Measurements from ENCODE around the gene RPL13A.
"Not testable (repeated sequence)": the region's sequence is repeated elsewhere in the genome, so short reads cannot be mapped to it uniquely, and the experiment has no call there.

Gene RPL13A

DNA sequence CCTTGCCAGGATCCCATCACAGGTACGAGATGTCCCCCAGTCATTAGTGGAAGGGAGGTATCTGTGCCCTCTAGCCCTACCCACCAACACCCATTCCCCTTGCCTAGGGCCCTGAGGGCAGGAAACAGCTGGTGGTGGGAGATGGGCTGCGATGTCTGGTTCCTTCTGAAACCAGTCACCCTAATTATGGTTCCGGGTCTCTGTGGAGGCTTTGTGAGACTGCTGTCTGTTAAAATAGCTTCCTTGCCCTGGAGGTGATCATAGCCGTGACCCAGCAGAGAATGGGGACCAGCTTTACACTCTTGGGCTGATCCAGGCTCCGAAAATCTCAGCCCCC lies 28.9 kb upstream of the RPL13A start:
- DNase-seq, result no peak

DNA sequence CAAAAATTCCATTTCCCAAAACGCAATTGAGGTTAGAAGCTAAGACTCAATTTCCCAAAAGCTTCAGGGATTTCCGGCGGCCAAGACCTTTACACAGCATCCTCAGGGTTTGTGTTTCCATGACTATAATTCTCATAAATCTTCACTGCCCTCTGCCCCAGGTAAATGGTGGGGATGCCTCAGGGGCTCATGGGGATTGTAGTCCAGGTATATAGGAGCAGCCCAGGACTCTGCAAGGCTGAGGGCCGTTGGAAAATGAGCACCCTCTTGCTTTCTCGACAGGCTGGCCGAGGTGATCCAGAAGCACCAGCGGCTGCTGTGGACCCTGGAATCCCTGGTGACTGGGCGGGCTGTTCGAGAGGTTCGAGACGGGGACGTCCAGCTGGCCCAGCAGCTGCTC lies 28.0 kb upstream of the RPL13A start:
- no peak for DNase-seq

DNA sequence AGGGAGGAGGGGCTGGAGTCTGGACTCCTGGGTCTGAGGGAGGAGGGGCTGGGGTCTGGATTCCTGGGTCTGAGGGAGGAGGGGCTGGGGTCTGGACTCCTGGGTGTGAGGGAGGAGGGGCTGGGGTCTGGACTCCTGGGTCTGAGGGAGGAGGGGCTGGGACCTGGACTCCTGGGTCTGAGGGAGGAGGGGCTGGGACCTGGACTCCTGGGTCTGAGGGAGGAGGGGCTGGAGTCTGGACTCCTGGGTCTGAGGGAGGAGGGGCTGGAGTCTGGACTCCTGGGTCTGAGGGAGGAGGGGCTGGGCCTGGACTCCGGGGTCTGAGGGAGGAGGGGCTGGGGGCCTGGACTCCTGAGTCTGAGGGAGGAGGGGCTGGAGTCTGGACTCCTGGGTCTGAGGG lies 26.3 kb upstream of the RPL13A start:
- not testable (repeated sequence) for DNase-seq

DNA sequence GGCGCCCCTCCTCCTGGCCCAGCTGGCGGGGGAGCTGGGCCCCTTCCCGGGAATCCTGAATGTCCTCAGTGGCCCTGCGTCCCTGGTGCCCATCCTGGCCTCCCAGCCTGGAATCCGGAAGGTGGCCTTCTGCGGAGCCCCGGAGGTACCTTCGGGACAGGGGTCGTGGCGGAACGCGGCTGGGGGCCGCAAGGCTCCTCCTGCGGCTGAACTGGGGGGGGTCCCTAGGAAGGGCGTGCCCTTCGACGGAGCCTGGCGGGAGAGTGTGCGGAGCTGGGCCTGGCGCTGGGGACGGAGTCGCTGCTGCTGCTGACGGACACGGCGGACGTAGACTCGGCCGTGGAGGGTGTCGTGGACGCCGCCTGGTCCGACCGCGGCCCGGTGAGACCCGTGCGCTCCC lies 25.8 kb upstream of the RPL13A start:
- DNase-seq, result no peak

DNA sequence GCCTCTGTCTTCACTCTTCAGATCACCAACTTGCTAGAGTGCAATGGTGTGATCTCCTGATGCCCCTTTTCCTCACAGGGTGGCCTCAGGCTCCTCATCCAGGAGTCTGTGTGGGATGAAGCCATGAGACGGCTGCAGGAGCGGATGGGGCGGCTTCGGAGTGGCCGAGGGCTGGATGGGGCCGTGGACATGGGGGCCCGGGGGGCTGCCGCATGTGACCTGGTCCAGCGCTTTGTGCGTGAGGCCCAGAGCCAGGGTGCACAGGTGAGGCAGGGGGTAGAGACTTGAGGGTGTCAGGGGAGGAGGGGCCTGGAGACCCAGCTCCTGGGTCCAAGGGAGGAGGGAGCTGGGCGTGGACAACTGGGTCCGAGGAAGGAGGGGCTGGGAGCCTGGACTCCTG lies 24.9 kb upstream of the RPL13A start:
- DNase-seq, result no peak

DNA sequence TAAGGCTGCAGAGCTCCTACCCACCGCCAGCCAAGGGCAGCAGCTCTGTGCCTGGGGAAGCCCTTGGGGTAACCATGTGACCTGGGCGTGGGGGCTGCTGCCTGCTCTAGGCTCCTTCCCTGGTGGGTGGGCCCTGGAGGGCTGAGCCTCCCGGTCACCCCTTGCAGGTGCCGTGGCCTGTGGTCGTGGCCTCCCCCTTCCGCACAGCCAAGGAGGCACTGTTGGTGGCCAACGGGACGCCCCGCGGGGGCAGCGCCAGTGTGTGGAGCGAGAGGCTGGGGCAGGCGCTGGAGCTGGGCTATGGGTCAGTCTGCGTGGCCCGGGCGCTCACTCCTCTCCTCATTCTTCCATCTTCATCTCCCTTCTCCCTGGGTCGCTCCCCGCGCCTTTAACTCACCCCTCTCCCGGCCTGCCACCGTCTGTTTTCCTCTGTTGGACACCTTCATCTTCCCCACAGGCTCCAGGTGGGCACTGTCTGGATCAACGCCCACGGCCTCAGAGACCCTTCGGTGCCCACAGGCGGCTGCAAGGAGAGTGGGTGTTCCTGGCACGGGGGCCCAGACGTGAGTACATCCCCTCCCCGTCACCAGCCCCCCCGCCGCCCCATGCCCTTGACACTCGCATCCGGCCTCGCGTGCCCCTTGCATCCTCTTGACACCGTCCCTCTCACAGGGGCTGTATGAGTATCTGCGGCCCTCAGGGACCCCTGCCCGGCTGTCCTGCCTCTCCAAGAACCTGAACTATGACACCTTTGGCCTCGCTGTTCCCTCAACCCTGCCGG lies 23.3 kb upstream of the RPL13A start:
- no peak for DNase-seq

DNA sequence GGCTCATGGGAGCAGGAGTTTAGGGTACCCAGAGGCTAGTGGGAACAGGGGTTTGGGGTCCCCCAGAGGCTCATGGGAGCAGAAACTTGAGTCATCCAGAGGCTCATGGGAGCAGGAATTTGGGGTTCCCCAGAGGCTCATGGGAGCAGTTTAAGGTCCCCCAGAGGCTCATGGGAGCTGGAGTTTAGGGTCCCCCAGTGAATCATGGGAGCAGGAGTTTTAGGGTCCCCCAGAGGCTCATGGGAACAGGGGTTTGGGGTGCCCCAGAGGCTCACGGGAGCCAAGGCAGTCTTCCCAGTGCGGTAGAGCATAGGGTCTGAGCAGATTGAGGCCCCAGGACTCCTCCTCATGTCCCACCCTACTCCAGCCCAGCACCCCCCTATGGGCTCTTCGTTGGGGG lies 22.0 kb upstream of the RPL13A start:
- DNase-seq, result no peak

DNA sequence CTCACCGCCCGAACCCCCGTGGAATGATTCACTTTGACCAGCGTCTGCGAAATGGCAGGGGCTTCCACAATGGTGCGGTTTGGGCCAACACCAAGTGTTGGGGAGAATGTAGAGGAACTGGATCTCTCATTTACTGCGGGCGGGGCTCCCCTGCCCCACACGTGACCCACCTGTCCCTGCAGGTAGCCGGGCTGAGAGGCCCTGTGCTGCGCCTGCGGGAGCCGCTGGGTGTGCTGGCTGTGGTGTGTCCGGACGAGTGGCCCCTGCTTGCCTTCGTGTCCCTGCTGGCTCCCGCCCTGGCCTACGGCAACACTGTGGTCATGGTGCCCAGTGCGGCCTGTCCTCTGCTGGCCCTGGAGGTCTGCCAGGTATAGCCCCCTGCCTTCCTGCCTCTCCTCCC lies 19.2 kb upstream of the RPL13A start:
- DNase-seq, result no peak

DNA sequence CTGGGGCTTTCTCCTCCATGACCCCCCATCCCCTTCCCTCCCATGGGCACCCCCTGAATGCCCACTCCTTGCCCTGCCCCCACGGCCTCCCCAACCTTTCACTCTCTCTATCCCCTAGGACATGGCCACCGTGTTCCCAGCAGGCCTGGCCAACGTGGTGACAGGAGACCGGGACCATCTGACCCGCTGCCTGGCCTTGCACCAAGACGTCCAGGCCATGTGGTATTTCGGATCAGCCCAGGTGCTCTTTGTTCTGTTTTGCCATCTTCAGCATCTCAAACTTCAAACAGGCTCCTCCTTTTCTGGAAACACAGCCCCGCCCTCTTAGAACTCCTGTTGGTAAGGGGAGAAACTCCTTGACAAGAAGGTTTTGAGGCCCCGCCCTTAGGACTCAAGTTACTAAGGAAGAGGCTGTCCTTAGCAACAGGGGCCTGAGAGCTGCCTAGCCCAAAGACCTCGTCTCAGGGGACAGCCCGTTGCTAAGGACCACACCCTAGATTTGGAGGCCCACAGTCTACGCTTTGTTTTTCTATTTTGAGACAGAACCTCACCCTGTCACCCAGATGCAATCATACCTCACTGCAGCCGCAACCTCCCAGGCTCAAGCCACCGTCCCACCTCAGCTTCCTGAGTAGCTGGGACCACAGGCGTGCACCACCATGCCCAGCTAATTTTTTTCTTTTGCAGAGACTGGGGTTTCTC lies 18.5 kb upstream of the RPL13A start:
- peak; percentile 98 for DNase-seq

DNA sequence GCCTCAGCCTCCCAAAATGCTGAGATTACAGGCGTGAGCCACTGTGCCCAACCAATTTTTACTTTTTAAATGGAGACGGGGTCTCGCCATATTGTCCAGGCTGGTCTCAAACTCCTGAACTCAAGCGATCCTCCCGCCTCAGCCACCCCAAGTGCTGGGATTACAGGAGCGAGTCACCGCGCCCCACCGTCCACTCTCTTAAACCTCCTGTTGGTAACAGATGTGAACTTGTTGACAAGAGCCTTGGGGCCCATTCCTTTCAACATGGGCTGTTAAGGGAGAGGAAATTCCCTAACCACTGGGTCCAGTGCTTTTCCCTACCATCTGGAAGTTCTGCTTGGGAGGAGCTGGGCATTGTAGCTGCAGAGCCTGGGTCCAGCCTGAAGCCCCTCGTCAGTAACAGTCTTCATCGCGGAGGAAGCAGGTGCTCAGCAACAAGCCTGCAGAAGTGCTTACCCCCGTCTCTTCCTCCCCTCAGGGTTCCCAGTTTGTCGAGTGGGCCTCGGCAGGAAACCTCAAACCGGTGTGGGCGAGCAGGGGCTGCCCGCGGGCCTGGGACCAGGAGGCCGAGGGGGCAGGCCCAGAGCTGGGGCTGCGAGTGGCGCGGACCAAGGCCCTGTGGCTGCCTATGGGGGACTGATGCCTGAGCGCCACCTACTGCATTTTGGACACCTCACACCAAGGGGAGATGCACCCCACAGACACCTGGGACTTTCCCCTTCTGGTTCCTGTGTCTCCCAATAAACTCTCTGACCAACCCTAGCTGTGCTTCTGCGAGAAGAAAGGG lies 17.4 kb upstream of the RPL13A start:
- DNase-seq, result peak; percentile 93 to 94

DNA sequence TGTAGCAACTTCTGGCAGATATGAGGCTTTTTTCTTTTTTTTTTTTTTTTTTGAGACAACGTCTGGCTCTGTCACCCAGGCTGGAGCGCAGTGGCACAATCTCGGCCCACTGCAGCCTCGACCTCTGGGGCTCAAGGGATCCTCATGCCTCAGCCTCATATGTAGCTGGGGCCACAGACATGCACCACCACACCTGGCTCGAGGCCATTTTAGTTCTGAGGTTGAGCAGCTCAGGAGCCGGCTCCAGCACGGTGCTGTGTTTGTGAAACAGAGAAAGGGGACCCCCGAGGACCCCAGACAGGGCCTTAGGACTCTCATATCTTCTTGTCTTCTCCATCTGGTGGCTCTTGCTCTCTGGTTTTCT lies 16.8 kb upstream of the RPL13A start:
- DNase-seq, result no peak

DNA sequence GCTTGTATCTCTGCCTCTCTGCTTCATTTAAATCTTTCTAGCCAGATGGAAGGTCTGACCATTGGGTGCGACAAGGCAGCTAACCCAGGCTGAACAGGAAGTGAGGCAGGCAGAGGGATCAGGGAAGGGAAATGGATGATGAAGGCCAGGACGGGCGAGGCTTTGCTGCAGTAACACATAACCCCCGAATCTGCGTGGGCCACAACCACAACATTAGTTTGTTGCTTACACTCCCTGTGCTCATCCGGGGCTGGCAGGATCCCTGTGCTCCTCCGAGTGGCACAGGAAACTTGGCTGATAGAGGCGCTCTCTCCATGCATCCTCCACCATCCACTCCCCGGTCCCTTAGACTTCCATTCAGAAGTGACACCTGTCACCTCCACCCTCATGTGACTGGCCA lies 14.5 kb upstream of the RPL13A start:
- DNase-seq, result no peak

DNA sequence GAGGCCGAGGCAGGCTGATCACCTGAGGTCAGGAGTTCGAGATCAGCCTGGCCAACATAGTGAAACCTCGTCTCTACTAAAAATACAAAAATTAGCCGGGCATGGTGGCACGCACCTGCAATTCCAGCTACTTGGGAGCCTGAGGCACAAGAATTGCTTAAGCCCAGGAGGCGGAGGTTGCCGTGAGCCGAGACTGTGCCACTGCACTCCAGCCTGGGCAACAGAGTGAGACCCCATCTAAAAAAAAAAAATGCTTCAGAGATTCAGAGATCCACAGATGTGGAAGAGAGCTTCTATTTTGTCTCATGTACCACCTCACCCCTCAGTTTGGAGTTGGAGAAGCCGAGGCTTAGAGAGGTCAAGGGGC lies 13.9 kb upstream of the RPL13A start:
- DNase-seq, result not testable (repeated sequence)

DNA sequence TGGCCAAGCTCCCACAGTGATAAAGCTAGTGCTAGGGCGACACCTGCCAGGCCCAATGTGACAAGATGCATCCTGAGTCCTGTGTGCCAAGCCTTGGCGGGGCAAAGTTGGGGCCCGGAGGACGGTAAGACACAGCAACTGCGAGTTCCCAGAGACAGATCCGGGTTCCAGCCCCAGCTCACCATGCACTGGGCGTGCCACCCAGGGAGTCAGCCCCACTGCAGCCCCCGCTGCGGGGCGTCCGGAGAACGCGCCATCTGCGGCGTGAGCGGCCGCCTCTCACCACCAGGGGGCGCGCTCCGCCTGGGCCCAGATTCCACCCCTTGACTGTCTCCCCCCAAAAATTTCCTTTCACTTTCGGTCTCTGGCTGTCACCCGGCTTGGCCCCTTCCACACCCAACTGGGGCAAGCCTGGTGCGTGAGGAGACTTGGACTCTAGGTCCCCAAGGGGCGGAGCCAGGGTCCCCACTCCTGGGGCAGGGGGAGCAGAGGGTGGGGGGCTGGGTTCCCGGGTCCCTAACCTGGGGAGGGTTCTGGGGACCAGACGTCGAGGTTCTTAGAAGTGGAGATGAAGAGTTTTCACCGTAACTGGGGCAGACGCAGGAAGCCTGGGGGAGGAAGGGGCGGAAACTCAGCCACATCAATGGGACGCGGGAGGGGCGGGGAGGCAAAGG lies 13.4 kb upstream of the RPL13A start, which contains the start of gene FLT3LG:
TSS of gene FLT3LG (plus strand) at position 348 of the 674 bp plus-strand sequence. CDS start 425 bp downstream, outside the sequence.
- DNase-seq, result peak; percentile 95 to 96

DNA sequence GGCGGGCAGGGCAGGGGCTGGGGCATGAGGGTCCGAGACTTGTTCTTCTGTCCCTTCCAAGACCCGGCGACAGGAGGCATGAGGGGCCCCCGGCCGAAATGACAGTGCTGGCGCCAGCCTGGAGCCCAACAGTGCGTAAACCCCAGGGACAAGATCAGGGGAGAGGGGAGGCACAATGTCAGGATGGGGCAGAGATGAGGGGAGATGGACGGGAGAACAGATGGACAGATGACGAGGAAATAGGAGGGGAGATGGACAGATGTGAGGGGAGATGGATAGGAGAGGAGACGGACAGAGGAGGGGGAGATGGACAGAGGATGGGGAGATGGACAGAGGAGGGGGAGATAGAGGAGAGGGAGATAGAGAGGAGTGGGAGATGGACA lies 12.9 kb upstream of the RPL13A start:
- DNase-seq, result no peak

DNA sequence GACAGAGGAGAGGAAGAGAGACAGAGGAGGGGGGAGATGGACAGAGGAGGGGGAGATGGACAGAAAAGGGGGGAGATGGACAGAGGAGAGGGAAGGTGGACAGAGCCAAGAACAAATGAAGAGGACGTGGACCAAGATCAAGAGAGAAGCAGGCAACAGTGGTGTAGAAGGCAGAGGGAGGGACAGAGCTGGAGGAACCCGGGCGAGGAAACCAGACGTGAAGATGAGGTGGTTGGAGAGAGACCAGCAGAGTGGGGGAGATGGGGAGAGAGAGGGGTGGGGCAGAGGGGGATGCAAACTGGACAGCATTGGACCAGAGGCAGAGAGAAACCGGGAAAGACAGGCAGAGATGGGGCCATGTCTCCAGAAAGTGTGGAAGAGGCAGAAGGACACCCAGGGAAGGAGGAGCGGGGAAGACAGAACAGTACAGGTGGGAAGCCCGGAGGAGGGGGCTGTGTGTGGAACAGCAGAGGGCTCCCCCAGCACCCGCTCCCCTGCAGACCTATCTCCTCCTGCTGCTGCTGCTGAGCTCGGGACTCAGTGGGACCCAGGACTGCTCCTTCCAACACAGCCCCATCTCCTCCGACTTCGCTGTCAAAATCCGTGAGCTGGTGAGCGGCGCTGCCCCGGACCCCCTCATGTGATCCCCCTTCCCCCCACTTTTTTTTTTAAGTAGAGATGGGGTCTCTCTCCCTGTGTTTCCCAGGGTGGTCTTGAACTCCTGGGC lies 12.1 kb upstream of the RPL13A start:
- peak in 1 of 2 donors; percentile 31 for DNase-seq

DNA sequence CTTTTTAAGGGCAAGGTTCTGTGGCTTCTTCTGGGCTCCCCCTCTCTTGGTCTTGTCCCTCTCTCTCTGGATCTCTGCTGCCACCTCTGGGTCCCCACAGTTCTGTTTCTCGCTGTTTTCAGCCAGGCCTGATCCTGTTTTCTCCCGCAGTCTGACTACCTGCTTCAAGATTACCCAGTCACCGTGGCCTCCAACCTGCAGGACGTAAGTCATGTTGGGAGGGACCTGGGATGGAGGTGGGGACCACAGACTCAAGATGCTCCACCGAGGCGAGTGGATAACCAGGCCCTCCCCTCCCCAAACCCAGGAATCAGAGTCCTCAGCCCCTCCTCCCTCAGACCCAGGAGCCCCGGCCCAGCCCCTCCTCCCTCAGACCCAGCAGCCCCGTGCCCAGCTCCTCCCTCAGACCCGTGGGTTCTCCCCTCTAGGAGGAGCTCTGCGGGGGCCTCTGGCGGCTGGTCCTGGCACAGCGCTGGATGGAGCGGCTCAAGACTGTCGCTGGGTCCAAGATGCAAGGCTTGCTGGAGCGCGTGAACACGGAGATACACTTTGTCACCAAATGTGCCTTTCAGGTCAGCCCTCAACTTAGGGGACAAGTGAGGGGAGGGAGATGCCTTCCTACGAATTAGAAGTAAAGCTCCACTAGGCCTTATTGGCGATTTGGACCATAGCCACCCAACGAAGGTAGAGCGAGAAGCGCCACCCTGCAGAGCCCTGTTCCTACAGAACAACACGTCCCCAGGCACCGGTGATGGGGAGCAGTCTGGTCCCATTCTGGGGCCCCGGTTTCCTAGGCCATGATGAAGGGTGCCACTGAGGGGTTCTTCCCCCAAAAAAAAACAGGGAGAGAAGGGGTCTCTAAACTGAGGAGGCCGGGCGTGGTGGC lies 11.2 kb upstream of the RPL13A start:
- peak; percentile 73 to 75 for DNase-seq

DNA sequence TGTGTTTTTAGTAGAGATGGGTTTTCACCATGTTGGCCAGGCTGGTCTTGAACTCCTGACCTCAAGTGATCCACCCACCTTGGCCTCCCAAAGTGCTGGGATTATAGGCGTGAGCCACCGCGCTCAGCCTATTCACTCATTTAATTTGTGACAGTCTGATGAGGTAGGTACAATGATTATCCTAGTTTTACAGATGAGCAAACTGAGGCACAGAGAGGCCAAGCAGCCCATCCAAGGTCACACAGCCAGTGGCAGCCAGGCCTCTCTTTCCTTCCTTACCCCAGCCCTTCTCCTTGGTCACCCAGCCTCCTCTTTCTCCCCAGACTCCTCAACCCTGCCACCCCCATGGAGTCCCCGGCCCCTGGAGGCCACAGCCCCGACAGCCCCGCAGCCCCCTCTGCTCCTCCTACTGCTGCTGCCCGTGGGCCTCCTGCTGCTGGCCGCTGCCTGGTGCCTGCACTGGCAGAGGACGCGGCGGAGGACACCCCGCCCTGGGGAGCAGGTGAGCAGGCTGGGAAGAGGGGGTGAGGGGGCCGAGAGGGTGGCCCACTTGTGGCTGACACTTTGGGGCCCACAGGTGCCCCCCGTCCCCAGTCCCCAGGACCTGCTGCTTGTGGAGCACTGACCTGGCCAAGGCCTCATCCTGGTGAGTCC lies 7.3 kb upstream of the RPL13A start:
- no peak for DNase-seq

DNA sequence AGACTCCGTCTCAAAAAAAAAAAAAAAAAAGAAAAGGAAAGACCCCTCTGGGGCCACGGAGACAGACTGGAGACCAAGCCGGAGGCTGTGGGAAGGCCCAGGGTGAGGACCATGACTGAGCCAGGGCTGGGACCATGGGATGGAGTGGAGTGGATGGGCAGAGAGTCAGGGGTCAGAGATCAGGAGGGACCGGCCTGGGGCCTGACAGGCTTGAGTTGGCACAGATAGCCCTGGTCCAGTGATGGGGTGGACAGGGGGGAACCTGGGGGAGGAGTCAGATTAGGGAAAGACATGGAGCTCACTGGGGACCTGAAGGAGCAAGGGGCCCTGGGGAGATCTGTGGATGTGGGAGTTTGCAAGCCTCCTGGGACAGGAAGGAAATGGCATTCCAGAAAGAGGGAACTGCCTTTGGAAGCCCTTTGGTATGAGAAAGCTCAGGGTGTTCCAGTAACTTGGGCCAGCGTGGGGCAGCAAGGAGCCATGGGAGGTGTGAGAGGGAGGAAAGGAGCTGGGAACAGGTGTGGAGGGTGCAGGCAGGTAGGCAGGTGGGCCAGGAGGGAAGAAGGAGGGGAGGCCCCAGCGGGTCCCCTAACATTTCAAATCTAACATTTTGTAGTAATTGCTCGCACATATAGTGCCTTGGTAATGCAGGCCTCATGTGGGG lies 6.3 kb upstream of the RPL13A start:
- no peak for DNase-seq

DNA sequence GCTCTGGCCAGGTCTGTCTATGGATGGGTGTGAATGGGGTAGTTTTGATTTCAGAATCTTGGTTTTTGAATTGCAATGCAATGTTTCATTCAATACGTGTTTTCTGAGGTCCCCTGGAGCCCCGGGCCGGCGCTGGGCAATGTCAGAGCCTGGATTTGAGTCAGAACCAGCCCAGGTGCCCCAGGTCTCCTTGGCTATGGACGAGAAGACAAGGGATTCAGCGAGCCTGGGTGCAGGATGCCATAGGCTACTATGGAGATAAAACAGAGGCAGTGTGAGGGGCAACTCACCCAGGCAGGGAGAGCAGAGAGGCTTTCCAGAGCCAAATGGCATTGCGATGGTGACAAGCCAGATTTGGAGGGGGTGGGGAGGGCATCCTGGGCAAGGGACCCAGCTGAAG lies 1.2 kb upstream of the RPL13A start:
- no peak for DNase-seq
